GM12878 (cell line): Measurements from ENCODE around the gene WDR74. TPM values are rescaled to one million over a fixed set of nuclear protein-coding genes. Genes with fewer than 3 reads are reported as not detected.
A peak's percentile ranks its signal among the peaks of the same experiment; 100 is the strongest.

Experiments used
- ATAC-seq: fragments of 200-7000 bp; cut with Tn5 transposase; 3 replicates; pipeline ENCODE4 v1.9.1; 2020; ENCODE audit warnings: mild to moderate bottlenecking, moderate library complexity
- BruUV-seq: library from RNA; stranded (reverse); fragments of 400-500 nt; replicated peaks from 2 replicates; lab custom pipeline; 2021; lab: Mats Ljungman, UMichigan
- CTCF ChIA-PET: fragments of 300-600 bp; sonication (Branson Sonifier 250); formaldehyde crosslinking; extraction: SDS; loops from one replicate; lab custom pipeline; 2021; ENCODE audit warnings: inconsistent platforms; lab: Yijun Ruan, JAX
- POLR2A ChIA-PET: fragments of 350-600 bp; formaldehyde crosslinking; extraction: SDS; loops from one replicate; lab custom pipeline; 2021; ENCODE audit warnings: inconsistent platforms; lab: Charles Lee
- RAD21 ChIA-PET: fragments of 300-600 bp; sonication (Branson Sonifier 250); formaldehyde crosslinking; loops from one replicate; lab custom pipeline; 2023; ENCODE audit warnings: antibody characterized with exemption; ENCODE audit not compliant: unreplicated experiment; lab: Charles Lee
- SMC1A ChIA-PET: fragments of 300-600 bp; sonication (Branson Sonifier 250); formaldehyde crosslinking; loops from one replicate; lab custom pipeline; 2023; ENCODE audit not compliant: unreplicated experiment, uncharacterized antibody; lab: Charles Lee
- DNase-seq: peaks from one replicate; pipeline ENCODE4 v3.0.0-alpha.2; 2011; ENCODE audit warnings: low read depth, low spot score
- FAIRE-seq: peaks from 3 replicates; lab custom pipeline; 2011; peaks lifted over from hg19 to GRCh38; lab: Jason Lieb, UNC
- H2AFZ ChIP-seq: 2 replicates; pipeline ENCODE4 v1.6.0; 2011; ENCODE audit warnings: low read depth, low read length, control low read depth; ENCODE audit not compliant: control insufficient read depth
- H3K27ac ChIP-seq: 2 replicates; pipeline ENCODE4 v1.5.1; 2011; ENCODE audit warnings: control low read depth; ENCODE audit not compliant: control insufficient read depth, insufficient read depth
- H3K27me3 ChIP-seq, 2 experiments: replicated peaks in 1 of 2; 2 replicates each; pipeline versions ENCODE4 v1.6.0 to v1.6.1; 2011; ENCODE audit warnings: low read length in 1 of 2; ENCODE audit not compliant: control insufficient read depth in 2 of 2, insufficient read depth in 2 of 2
- H3K36me3 ChIP-seq, 2 experiments: 2 replicates each; pipeline ENCODE4 v1.5.1; 2011; ENCODE audit warnings: low read length in 1 of 2; ENCODE audit not compliant: control insufficient read depth in 2 of 2, insufficient read depth in 2 of 2
- H3K4me1 ChIP-seq: 2 replicates; pipeline ENCODE4 v1.6.1; 2011; ENCODE audit warnings: mild to moderate bottlenecking, low read length, moderate library complexity, mixed read lengths; ENCODE audit not compliant: control insufficient read depth, insufficient read depth
- H3K4me2 ChIP-seq: 2 replicates; pipeline ENCODE4 v1.6.0; 2011; ENCODE audit warnings: control low read depth; ENCODE audit not compliant: control insufficient read depth, insufficient read depth
- H3K4me3 ChIP-seq: fragments of 200-600 bp; sonication (generic); 2 replicates; pipeline ENCODE4 v1.5.1; 2016
- H3K79me2 ChIP-seq: 2 replicates; pipeline ENCODE4 v1.6.0; 2011; ENCODE audit warnings: low read length; ENCODE audit not compliant: control insufficient read depth, insufficient read depth
- H3K9ac ChIP-seq: 2 replicates; pipeline ENCODE4 v1.8.0; 2011; ENCODE audit warnings: low read length, control low read depth, mixed read lengths; ENCODE audit not compliant: control insufficient read depth, insufficient read depth
- H3K9me3 ChIP-seq: replicated peaks from 3 replicates; pipeline ENCODE4 v1.5.1; 2011; ENCODE audit warnings: mild to moderate bottlenecking, low read length; ENCODE audit not compliant: control insufficient read depth, insufficient read depth
- H4K20me1 ChIP-seq: 2 replicates; pipeline ENCODE4 v1.6.0; 2011; ENCODE audit not compliant: control insufficient read depth, insufficient read depth
- DPF2 ChIP-seq: fragments of 450-650 bp; IDR thresholded peaks from 2 replicates; pipeline ENCODE4 v1.6.1; 2017; ENCODE audit warnings: mild to moderate bottlenecking
- EP300 ChIP-seq, 2 experiments: fragments of 150-350 bp in 1 of 2; IDR thresholded peaks; 2 replicates each; pipeline ENCODE4 v1.6.1; 2011 to 2012; ENCODE audit warnings: low read depth in 2 of 2, low read length in 2 of 2, borderline replicate concordance in 1 of 2, improper control_type of control experiment in 1 of 2, inconsistent platforms in 1 of 2; ENCODE audit not compliant: control insufficient read depth in 1 of 2
- IKZF1 ChIP-seq: fragments of 450-650 bp; conservative IDR thresholded peaks from 2 replicates; pipeline ENCODE4 v1.6.1; 2017; ENCODE audit warnings: antibody characterized with exemption, mild to moderate bottlenecking
- NBN ChIP-seq: fragments of 450-650 bp; IDR thresholded peaks from 2 replicates; pipeline ENCODE4 v1.6.1; 2016
- NR2F1 ChIP-seq: fragments of 450-650 bp; conservative IDR thresholded peaks from 2 replicates; pipeline ENCODE4 v1.6.1; 2017; ENCODE audit warnings: mild to moderate bottlenecking
- TAF1 ChIP-seq: IDR thresholded peaks from 2 replicates; pipeline ENCODE4 v1.6.1; 2011; ENCODE audit warnings: mild to moderate bottlenecking, low read depth, low read length, borderline replicate concordance
- WRNIP1 ChIP-seq: IDR thresholded peaks from 2 replicates; pipeline ENCODE4 v1.6.1; 2011; ENCODE audit warnings: low read depth, low read length, improper control_type of control experiment, borderline replicate concordance
- YY1 ChIP-seq: IDR thresholded peaks from 2 replicates; pipeline ENCODE4 v1.6.1; 2011; ENCODE audit warnings: low read depth, mild to moderate bottlenecking, low read length
- ZBTB11 ChIP-seq: fragments of 450-650 bp; formaldehyde crosslinking; IDR thresholded peaks from 2 replicates; pipeline ENCODE4 v1.5.0; 2022; ENCODE audit warnings: mild to moderate bottlenecking, missing genetic modification characterization
- ZNF274 ChIP-seq: IDR thresholded peaks from one replicate; pipeline ENCODE4 v1.8.0; 2011; ENCODE audit not compliant: insufficient read length, insufficient read depth
- WGBS: methylation state at CpG from one replicate; pipeline ENCODE4 v1.1.6; 2016; ENCODE audit warnings: low lambda C conversion rate; ENCODE audit not compliant: insufficient replicate concordance, insufficient coverage; ENCODE audit errors: missing lambda C conversion rate; 5-methylcytosine and 5-hydroxymethylcytosine counted together
- in situ Hi-C: fragments of 300-500 bp; cut with MboI; formaldehyde crosslinking; loops from 9 replicates; pipeline ENCODE4 v1.14.3; 2018; ENCODE audit warnings: mixed read lengths
- intact Hi-C: fragments of 100-400 bp; cut with micrococcal nuclease; formaldehyde crosslinking; loops from one replicate; pipeline ENCODE4 v1.14.2; 2022; ENCODE audit not compliant: unreplicated experiment
- polyA plus RNA-seq, 11 experiments: library from polyadenylated mRNA; depleted of rRNA in 4 of 11; unstranded in 6 of 11; stranded (reverse) in 5 of 11; fragments of >200 nt; fragmentation: Nextera tagmentation in 4 of 11; fragmentation: Illumina TruSeq in 1 of 11; extraction: Ambion mirVana in 4 of 11; extraction: Trizol in 1 of 11; gene quantifications; 1 replicate in 1 of 11; 2 replicates in 10 of 11; pipeline versions ENCODE4 v1.2.1 to v1.2.3, GENCODE V29; 2011 to 2016; ENCODE audit warnings: inconsistent platforms in 2 of 11, missing spikeins in 2 of 11, low read depth in 1 of 11
- total RNA-seq, 4 experiments: library from RNA; depleted of rRNA in 3 of 4; stranded (reverse); fragments of >200 nt in 3 of 4; fragmentation: Illumina TruSeq in 1 of 4; extraction: Trizol in 1 of 4; gene quantifications; 2 replicates each; pipeline versions ENCODE4 v1.2.1 to v1.2.3, GENCODE V29; 2013 to 2021

WDR74 gene
- total and polyA plus RNA-seq, 10 of the 15 experiments (the other 5 are each of a cell fraction or from before 2014, with no cell fraction given): 18.2 to 103 (median 60.7) TPM

GRCh38 chr11:62856333-62856895 is 17.0 kb upstream of the WDR74 start:
- intact Hi-C loops: loop anchor here (1.0 kb wide), 2 partner anchors 15 to 129 kb away; partner anchors contain the start of gene HNRNPUL2
- no peak for FAIRE-seq

More at GRCh38 chr11:62856333-62856895, 17.0 kb upstream of the WDR74 start:
- Histone ChIP-seq H3K9me3 (no peaks in the 10 kb centered on the region), H3K4me3 (peak overlapping the region; percentile 98), H3K79me2 (peaks cover 92% of the 10 kb centered on the region), H3K9ac (peak overlapping the region; percentile 98), H2AFZ (peak overlapping the region; percentile 88), H3K27ac (peak overlapping the region; percentile 97), H3K36me3 (peaks cover 15 to 31% of the 10 kb centered on the region in 2 experiments), H3K27me3 (no peaks in the 10 kb centered on the region), H3K4me1 (peaks cover 21% of the 10 kb centered on the region), H4K20me1 (0 out of 2 replicates have a peak, but pooled peaks cover 3% of the 10 kb centered on the region), H3K4me2 (peak overlapping the region; percentile 88)
- ChIA-PET RAD21 (interaction anchor here (0.9 to 3.6 kb wide), 12 partner anchors 16 to 312 kb away, joined by 3 to 31 read pairs (median 4); partner anchors contain the start of genes C11orf98, CSKMT, HNRNPUL2 and SLC3A2), POLR2A (interaction anchor here (0.5 to 7.8 kb wide), 34 partner anchors 9 to 1478 kb away, joined by 3 to 92 read pairs (median 4); partner anchors contain the start of genes B3GAT3, C11orf98, CSKMT and GANAB), CTCF (interaction anchor here (0.5 to 5.9 kb wide), 16 partner anchors 11 to 314 kb away, joined by 3 to 68 read pairs (median 4); partner anchors contain the start of genes SLC3A2, STX5, TAF6L and TMEM179B), SMC1A (interaction anchor here (0.7 to 5.2 kb wide), 12 partner anchors 9 to 191 kb away, joined by 3 to 36 read pairs (median 6); partner anchors contain the start of genes C11orf98, CSKMT, HNRNPUL2 and NXF1)
- DNase-seq (no peak), ATAC-seq (peak; percentile 21)
- BruUV-seq: TSS peak; percentile 93
- 1% methylated on average over 18 of the region's 20 CpGs for WGBS
- in situ Hi-C loops: no loop called here
- TF ChIP-seq WRNIP1: peak; percentile 5; the same call in 1 of the 2 replicates
- peak; percentile 14; the same call in 1 of the 2 replicates for TF ChIP-seq DPF2
- 0 out of 2 replicates have a peak, but pooled peaks have one; percentile 0 for TF ChIP-seq NR2F1
- TF ChIP-seq TAF1: peak; percentile 43; the same call in 1 of the 2 replicates
- TF ChIP-seq NBN: no peak
- no peak for TF ChIP-seq ZNF274
- no peak for TF ChIP-seq EP300 (IDR thresholded peaks at IDR 0.05; ENCODE audit: borderline replicate concordance in 1 of 2, control insufficient read depth in 1 of 2, low read depth in 2 of 2, low read length in 2 of 2)
- TF ChIP-seq YY1: peak; percentile 12; the same call in 1 of the 2 replicates
- no peak for TF ChIP-seq ZBTB11 (CRISPR knock-in tag)
- TF ChIP-seq IKZF1: peak; percentile 24
- TF ChIP-seq, all 136 proteins: peak for 6
